ENCODE measurements around the gene NTN3. TPM values are rescaled to one million over a fixed set of nuclear protein-coding genes. Genes with fewer than 3 reads are reported as not detected.
A peak's percentile ranks its signal among the peaks of the same experiment; 100 is the strongest.

The NTN3 gene
- total RNA-seq, 3 donors from 2014 or later (not counting 1 experiment from before 2014, with no cell fraction given), result not detected

DNA sequence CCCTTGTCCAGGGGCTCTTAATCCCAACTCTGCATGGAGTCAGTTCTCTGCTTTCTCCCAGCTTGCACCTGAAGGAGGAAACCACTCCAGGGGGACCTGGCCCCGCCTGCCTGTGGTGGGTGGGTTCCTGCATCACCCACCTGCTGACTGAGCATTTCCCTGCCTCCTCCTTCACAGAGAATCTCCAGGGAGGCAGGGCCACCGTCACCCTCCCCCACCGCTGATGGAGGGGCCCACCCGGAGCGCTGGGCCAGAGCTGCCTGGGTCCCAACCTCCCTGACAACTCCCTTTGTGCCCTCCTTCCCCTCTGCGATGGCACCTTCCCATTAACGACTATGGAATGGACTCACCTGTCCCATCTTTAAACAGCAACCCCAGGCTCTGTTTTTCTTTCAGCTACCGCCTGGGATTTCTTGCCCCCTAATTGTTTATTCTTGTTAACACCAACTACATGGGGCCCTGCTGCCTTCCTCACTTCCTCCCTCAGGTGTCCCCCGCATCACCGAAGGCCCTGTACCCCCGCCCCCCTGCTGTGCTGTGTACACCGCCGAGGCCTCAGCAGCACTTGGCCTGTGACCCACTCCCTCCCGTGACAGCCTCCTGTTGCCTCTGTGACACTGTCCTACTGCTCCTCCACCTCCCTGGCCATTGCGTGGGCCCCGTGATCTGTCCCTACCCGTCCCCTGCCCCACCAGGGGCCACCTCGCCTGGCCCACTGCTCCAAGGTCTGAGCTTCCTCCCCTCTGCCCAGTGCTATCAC is 12.0 kb upstream of the NTN3 start:
- WGBS (ENCODE audit: insufficient coverage), result 44% methylated on average over 18 of the region's 18 CpGs
- Mint-ChIP-seq H3K9me3 (no peaks in the 10 kb centered on the region), H3K36me3 (no peaks in the 10 kb centered on the region), H3K27me3 (ENCODE audit: low read depth in 2 of 2) (no peaks in the 10 kb centered on the region), H3K4me1 (peaks cover 7 to 9% of the 10 kb centered on the region in 2 donors), H3K27ac (peak overlapping the region; percentile 79 to 95), H3K4me3 (peak overlapping the region; percentile 90)
- ATAC-seq, result no peak
- H3K4me1 ChIP-seq (ENCODE audit: control insufficient read depth, insufficient read depth, low read length), result peaks cover 16% of the 10 kb centered on the region
- no peaks in the 10 kb centered on the region for H3K9me3 ChIP-seq (ENCODE audit: control insufficient read depth, insufficient read depth, low read length)
- intact Hi-C loops (cut with micrococcal nuclease), result no loop called here
- TF ChIP-seq CTCF (IDR thresholded peaks at IDR 0.05), result no peak
- no peak overlapping the region for H3K27ac ChIP-seq (ENCODE audit: low read length)
- peak overlapping the region; percentile 55 for H3K4me3 ChIP-seq (ENCODE audit: low read length)
- peaks cover 11% of the 10 kb centered on the region for H3K36me3 ChIP-seq (ENCODE audit: control insufficient read depth, insufficient read depth, low read length)
- H3K27me3 ChIP-seq (ENCODE audit: control insufficient read depth, insufficient read depth, low read length), result no peaks in the 10 kb centered on the region
- DNase-seq, result peak in 1 of 2 donors; percentile 19

DNA sequence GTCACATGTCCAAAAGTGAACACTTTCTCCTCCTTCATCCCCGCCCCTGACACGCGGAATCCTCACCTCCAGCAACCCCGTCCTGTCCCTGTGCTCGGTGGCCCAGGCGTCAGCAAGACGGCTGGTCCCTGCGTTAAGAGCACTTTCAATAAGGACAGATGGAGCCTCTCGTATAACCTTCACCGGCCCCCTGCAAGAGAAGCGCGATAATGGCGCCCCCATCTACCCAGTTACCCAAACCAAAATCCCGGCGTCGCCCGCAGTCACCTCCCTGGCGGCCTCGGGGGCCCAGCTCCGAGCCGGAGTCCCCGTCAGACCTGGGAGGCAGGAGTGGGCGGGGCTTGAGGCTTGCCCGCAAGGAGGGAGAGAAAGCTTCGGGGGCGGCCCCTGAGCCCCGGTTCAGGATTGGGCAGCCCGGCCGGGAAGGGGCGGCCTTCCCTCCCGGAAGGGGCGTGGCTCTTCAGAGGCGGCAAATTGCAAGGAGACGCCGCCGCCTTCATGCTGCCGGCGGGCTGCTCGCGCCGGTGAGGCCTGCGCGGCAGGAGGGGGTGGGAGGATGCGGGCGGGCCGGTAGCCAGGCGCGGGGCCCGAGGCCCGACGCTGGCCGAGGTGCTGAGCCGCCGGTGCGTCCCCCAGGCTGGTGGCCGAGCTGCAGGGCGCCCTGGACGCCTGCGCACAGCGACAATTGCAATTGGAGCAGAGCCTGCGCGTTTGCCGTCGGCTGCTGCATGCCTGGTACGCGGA is 11.3 kb upstream of the NTN3 start, which contains the start of gene TEDC2:
Gene TEDC2 (plus strand): TSS at position 463 of the 744 bp plus-strand sequence. CDS start 36 bp downstream, at position 499.
- Histone ChIP-seq H3K27ac (ENCODE audit: low read length) (no peak within 1 kb of the TSS), H3K4me3 (ENCODE audit: low read length) (peak within 1 kb of the TSS; percentile 55), H3K27me3 (ENCODE audit: control insufficient read depth, insufficient read depth, low read length) (no peaks in the 10 kb centered on the region), H3K4me1 (ENCODE audit: control insufficient read depth, insufficient read depth, low read length) (peaks cover 16% of the 10 kb centered on the region), H3K9me3 (ENCODE audit: control insufficient read depth, insufficient read depth, low read length) (no peaks in the 10 kb centered on the region), H3K36me3 (ENCODE audit: control insufficient read depth, insufficient read depth, low read length) (peaks cover 8% of the 10 kb centered on the region)
- WGBS (ENCODE audit: insufficient coverage), result under 1% methylated on average over 66 of the region's 66 CpGs
- intact Hi-C loops (cut with micrococcal nuclease), result no loop called here
- Mint-ChIP-seq H3K27ac (peak within 1 kb of the TSS; percentile 79 to 95), H3K36me3 (no peaks in the 10 kb centered on the region), H3K4me1 (peaks cover 7 to 9% of the 10 kb centered on the region in 2 donors), H3K27me3 (ENCODE audit: low read depth in 2 of 2) (no peaks in the 10 kb centered on the region), H3K4me3 (peak within 1 kb of the TSS; percentile 90), H3K9me3 (no peaks in the 10 kb centered on the region)
- TF ChIP-seq CTCF (IDR thresholded peaks at IDR 0.05), result no peak
- ATAC-seq (peak; percentile 99), DNase-seq (peak; percentile 94 to 98)

DNA sequence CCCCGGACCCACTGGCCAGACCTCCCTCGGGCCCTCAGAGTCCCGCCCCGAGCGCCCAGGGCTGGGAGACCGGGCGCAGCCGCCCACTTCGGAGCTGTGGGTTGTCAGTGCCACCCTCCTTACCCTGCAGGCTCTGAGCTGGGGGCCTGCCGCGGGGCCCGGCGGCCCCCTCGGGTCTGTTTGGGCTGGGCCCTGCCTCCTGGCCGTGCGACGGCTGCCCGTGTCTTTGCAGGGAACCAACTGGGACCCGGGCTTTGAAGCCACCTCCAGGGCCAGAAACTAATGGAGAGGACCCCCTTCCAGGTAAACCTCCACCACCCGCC is 10.7 kb upstream of the NTN3 start:
- Mint-ChIP-seq H3K27me3 (ENCODE audit: low read depth in 2 of 2) (no peaks in the 10 kb centered on the region), H3K4me1 (peaks cover 7 to 9% of the 10 kb centered on the region in 2 donors), H3K36me3 (no peaks in the 10 kb centered on the region), H3K27ac (no peak overlapping the region), H3K9me3 (no peaks in the 10 kb centered on the region), H3K4me3 (no peak overlapping the region)
- no peak overlapping the region for H3K27ac ChIP-seq (ENCODE audit: low read length)
- TF ChIP-seq CTCF (IDR thresholded peaks at IDR 0.05), result no peak
- peaks cover 8% of the 10 kb centered on the region for H3K36me3 ChIP-seq (ENCODE audit: control insufficient read depth, insufficient read depth, low read length)
- intact Hi-C loops (cut with micrococcal nuclease), result no loop called here
- no peaks in the 10 kb centered on the region for H3K27me3 ChIP-seq (ENCODE audit: control insufficient read depth, insufficient read depth, low read length)
- DNase-seq (no peak), ATAC-seq (no peak)
- peaks cover 16% of the 10 kb centered on the region for H3K4me1 ChIP-seq (ENCODE audit: control insufficient read depth, insufficient read depth, low read length)
- peak overlapping the region; percentile 7 for H3K4me3 ChIP-seq (ENCODE audit: low read length)
- 6% methylated on average over 20 of the region's 20 CpGs for WGBS (ENCODE audit: insufficient coverage)
- H3K9me3 ChIP-seq (ENCODE audit: control insufficient read depth, insufficient read depth, low read length), result no peaks in the 10 kb centered on the region
